SK-N-SH (cell line): ENCODE data around the gene TRIM71.

Experiments
- CHD2 ChIP-seq: fragments of 150-350 bp; IDR thresholded peaks from 2 replicates; pipeline ENCODE4 v1.6.1; 2018; ENCODE audit warnings: low read length; ENCODE audit not compliant: partially characterized antibody
- CTCF ChIP-seq: fragments of 200-600 bp; sonication (generic); IDR thresholded peaks from 2 replicates; pipeline ENCODE4 v1.6.1; 2017; ENCODE audit warnings: antibody characterized with exemption, mild to moderate bottlenecking, moderate library complexity
- RAD21 ChIP-seq: IDR thresholded peaks from 2 replicates; pipeline ENCODE4 v1.6.1; 2012; ENCODE audit warnings: mild to moderate bottlenecking, low read length

- TF ChIP-seq RAD21 (no peak), CTCF (no peak), CHD2 (no peak)
These were observed 14.4 kb downstream of the TRIM71 start for GRCh38 chr3:32832193-32832592.
